A549 (cell line): Measurements from ENCODE around the gene GNG7.

Source experiments
- CEBPB ChIP-seq, 2 experiments: fragments of >200 bp in 1 of 2; sonication (Bioruptor Twin) in 1 of 2; formaldehyde crosslinking in 1 of 2; IDR thresholded peaks; 2 replicates each; pipeline ENCODE4 v1.6.1; 2012 to 2016
- CHD2 ChIP-seq: fragments of 150-350 bp; IDR thresholded peaks from 2 replicates; pipeline ENCODE4 v1.6.1; 2014; ENCODE audit warnings: low read length; ENCODE audit not compliant: partially characterized antibody
- EP300 ChIP-seq, 2 experiments: fragments of >200 bp; sonication (Bioruptor Twin); formaldehyde crosslinking; IDR thresholded peaks; 2 replicates in 1 of 2; 3 replicates in 1 of 2; pipeline ENCODE4 v1.6.1; 2016 to 2017
- HOXA7 ChIP-seq: fragments of 250-450 bp; sonication (Bioruptor Pico); IDR thresholded peaks from 2 replicates; pipeline ENCODE4 v1.5.0; 2020; ENCODE audit warnings: mild to moderate bottlenecking, moderate library complexity
- POLR2A ChIP-seq: IDR thresholded peaks from 2 replicates; pipeline ENCODE4 v1.6.1; 2012; ENCODE audit warnings: mild to moderate bottlenecking, low read length
- TF ChIP-seq, protein P1 (sequence below): fragments of >200 bp; sonication (Bioruptor Twin); formaldehyde crosslinking; IDR thresholded peaks from 3 replicates; pipeline ENCODE4 v1.5.1; 2016
- TF ChIP-seq, protein P2 (sequence below): fragments of 150-350 bp; IDR thresholded peaks from 2 replicates; pipeline ENCODE4 v1.6.1; 2014; ENCODE audit warnings: low read depth, mild to moderate bottlenecking, low read length
- TF ChIP-seq, protein P3 (sequence below): IDR thresholded peaks from 2 replicates; pipeline ENCODE4 v1.6.1; 2012
- TF ChIP-seq, protein P4 (sequence below): fragments of >200 bp; sonication (Bioruptor Twin); formaldehyde crosslinking; IDR thresholded peaks from 2 replicates; pipeline ENCODE4 v1.6.1; 2016

DNA sequence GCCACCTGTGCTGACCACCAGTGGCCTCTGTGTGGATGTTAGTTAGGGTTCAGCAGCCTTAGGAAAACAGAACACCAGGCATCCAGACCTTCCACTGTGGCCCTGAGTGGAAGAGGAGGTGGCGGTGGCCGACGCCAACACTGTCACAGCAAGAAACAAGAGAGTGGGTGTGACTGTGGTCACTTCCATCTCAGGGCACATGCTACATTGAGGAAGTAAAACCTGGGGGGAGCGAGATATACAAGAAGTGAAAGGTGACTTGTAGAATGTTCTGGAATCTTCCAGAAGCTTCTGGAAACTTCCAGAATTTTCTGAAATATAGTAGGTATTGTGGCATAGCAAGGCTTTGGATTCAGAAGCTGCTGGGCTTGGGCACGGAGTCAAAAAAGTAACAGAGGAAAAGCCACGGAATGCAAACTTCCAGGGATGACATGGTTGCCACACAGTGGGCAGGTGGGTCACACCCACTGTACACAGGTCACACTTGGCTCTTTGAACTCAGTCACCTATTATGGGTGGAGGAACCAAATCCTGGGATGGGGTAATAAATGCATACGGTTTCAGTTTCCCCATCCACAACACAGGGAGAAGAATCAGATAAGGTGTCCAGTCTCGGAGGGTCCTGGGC, 24.3 kb downstream of the GNG7 start:
- TF ChIP-seq, protein P1, sequence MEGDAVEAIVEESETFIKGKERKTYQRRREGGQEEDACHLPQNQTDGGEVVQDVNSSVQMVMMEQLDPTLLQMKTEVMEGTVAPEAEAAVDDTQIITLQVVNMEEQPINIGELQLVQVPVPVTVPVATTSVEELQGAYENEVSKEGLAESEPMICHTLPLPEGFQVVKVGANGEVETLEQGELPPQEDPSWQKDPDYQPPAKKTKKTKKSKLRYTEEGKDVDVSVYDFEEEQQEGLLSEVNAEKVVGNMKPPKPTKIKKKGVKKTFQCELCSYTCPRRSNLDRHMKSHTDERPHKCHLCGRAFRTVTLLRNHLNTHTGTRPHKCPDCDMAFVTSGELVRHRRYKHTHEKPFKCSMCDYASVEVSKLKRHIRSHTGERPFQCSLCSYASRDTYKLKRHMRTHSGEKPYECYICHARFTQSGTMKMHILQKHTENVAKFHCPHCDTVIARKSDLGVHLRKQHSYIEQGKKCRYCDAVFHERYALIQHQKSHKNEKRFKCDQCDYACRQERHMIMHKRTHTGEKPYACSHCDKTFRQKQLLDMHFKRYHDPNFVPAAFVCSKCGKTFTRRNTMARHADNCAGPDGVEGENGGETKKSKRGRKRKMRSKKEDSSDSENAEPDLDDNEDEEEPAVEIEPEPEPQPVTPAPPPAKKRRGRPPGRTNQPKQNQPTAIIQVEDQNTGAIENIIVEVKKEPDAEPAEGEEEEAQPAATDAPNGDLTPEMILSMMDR: no peak
- TF ChIP-seq, protein P2, sequence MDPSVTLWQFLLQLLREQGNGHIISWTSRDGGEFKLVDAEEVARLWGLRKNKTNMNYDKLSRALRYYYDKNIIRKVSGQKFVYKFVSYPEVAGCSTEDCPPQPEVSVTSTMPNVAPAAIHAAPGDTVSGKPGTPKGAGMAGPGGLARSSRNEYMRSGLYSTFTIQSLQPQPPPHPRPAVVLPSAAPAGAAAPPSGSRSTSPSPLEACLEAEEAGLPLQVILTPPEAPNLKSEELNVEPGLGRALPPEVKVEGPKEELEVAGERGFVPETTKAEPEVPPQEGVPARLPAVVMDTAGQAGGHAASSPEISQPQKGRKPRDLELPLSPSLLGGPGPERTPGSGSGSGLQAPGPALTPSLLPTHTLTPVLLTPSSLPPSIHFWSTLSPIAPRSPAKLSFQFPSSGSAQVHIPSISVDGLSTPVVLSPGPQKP: no peak
- TF ChIP-seq HOXA7 (CRISPR knock-in tag) (no peak), CHD2 (no peak), EP300 (IDR thresholded peaks at IDR 0.05) (no peak), CEBPB (IDR thresholded peaks at IDR 0.05) (no peak), POLR2A (no peak)
- TF ChIP-seq, protein P3, sequence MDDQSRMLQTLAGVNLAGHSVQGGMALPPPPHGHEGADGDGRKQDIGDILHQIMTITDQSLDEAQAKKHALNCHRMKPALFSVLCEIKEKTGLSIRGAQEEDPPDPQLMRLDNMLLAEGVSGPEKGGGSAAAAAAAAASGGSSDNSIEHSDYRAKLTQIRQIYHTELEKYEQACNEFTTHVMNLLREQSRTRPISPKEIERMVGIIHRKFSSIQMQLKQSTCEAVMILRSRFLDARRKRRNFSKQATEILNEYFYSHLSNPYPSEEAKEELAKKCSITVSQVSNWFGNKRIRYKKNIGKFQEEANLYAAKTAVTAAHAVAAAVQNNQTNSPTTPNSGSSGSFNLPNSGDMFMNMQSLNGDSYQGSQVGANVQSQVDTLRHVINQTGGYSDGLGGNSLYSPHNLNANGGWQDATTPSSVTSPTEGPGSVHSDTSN: no peak
- TF ChIP-seq, protein P4, sequence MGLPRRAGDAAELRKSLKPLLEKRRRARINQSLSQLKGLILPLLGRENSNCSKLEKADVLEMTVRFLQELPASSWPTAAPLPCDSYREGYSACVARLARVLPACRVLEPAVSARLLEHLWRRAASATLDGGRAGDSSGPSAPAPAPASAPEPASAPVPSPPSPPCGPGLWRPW: no peak
